IMR-90 (cell line): ENCODE results near the gene TPPP. TPM values are rescaled to one million over a fixed set of nuclear protein-coding genes. Genes with fewer than 3 reads are reported as not detected.

Source experiments
- ATAC-seq: fragments of 200-7000 bp; cut with Tn5 transposase; 2 replicates; pipeline ENCODE4 v1.9.1; 2020; ENCODE audit warnings: low read depth, mild to moderate bottlenecking, moderate library complexity
- BruUV-seq: library from RNA; stranded (reverse); fragments of 400-500 nt; replicated peaks from 2 replicates; lab custom pipeline; 2021; lab: Mats Ljungman, UMichigan
- CTCF ChIA-PET: fragments of 300-600 bp; formaldehyde crosslinking; extraction: SDS; loops from one replicate; lab custom pipeline; 2021; ENCODE audit warnings: antibody characterized with exemption; lab: Yijun Ruan, JAX
- POLR2A ChIA-PET: fragments of 300-600 bp; sonication (Branson Sonifier 250); formaldehyde crosslinking; loops from one replicate; lab custom pipeline; 2022; ENCODE audit warnings: antibody characterized with exemption; ENCODE audit not compliant: unreplicated experiment; lab: Charles Lee
- DNase-seq: peaks from one replicate; pipeline ENCODE4 v3.0.0; 2013
- H2AFZ ChIP-seq: replicated peaks from 2 replicates; pipeline ENCODE3; 2013; ENCODE audit warnings: low read length, mild to moderate bottlenecking; ENCODE audit not compliant: poor library complexity
- H2AK5ac ChIP-seq: 2 replicates; pipeline ENCODE4 v1.6.1; 2013; ENCODE audit warnings: low read depth, low read length, inconsistent platforms
- H2AK9ac ChIP-seq: replicated peaks from 2 replicates; pipeline ENCODE3; 2013; ENCODE audit warnings: mild to moderate bottlenecking, low read depth, low read length, moderate library complexity; ENCODE audit not compliant: poor library complexity
- H2BK120ac ChIP-seq: 2 replicates; pipeline ENCODE4 v1.6.1; 2013; ENCODE audit warnings: low read depth, low read length, inconsistent platforms
- H2BK15ac ChIP-seq: 3 replicates; pipeline ENCODE4 v1.6.1; 2013; ENCODE audit warnings: low read depth, low read length, inconsistent platforms
- H2BK20ac ChIP-seq: 2 replicates; pipeline ENCODE4 v1.6.1; 2013; ENCODE audit warnings: low read depth, mild to moderate bottlenecking, inconsistent platforms, low read length, moderate library complexity
- H2BK5ac ChIP-seq: 2 replicates; pipeline ENCODE4 v1.6.1; 2013; ENCODE audit warnings: mild to moderate bottlenecking, low read depth, low read length, inconsistent platforms; ENCODE audit not compliant: poor library complexity, severe bottlenecking
- H3K14ac ChIP-seq: replicated peaks from 2 replicates; pipeline ENCODE4 v1.6.1; 2013; ENCODE audit warnings: low read depth, low read length, inconsistent platforms
- H3K18ac ChIP-seq: 2 replicates; pipeline ENCODE4 v1.6.1; 2013; ENCODE audit warnings: low read depth, low read length, control low read depth
- H3K23ac ChIP-seq: 2 replicates; pipeline ENCODE4 v1.6.1; 2013; ENCODE audit warnings: low read depth, low read length, inconsistent platforms
- H3K27ac ChIP-seq: 2 replicates; pipeline ENCODE4 v1.5.1; 2013; ENCODE audit warnings: mild to moderate bottlenecking, control low read depth, low read length; ENCODE audit not compliant: insufficient read depth
- H3K27me3 ChIP-seq: 2 replicates; pipeline ENCODE4 v1.6.1; 2013; ENCODE audit warnings: low read length; ENCODE audit not compliant: control insufficient read depth, insufficient read depth
- H3K36me3 ChIP-seq: 2 replicates; pipeline ENCODE4 v1.6.1; 2013; ENCODE audit warnings: low read length, mixed read lengths; ENCODE audit not compliant: control insufficient read depth, insufficient read depth
- H3K4ac ChIP-seq: 2 replicates; pipeline ENCODE4 v1.6.1; 2013; ENCODE audit warnings: low read depth, low read length, inconsistent platforms
- H3K4me1 ChIP-seq: 2 replicates; pipeline ENCODE4 v1.6.1; 2013; ENCODE audit warnings: low read length, mixed read lengths; ENCODE audit not compliant: control insufficient read depth, insufficient read depth
- H3K4me2 ChIP-seq: 2 replicates; pipeline ENCODE4 v1.6.1; 2013; ENCODE audit warnings: low read depth, mild to moderate bottlenecking, control low read depth, low read length, moderate library complexity
- H3K4me3 ChIP-seq: 2 replicates; pipeline ENCODE4 v1.5.1; 2013; ENCODE audit warnings: low read depth, mild to moderate bottlenecking, control low read depth, low read length, moderate library complexity; ENCODE audit not compliant: insufficient read depth
- H3K56ac ChIP-seq: 2 replicates; pipeline ENCODE4 v1.6.1; 2013; ENCODE audit warnings: low read length, inconsistent platforms; ENCODE audit not compliant: insufficient read depth; ENCODE audit errors: extremely low read depth
- H3K79me1 ChIP-seq, 2 experiments: 2 replicates each; pipeline ENCODE4 v1.6.1; 2013; ENCODE audit warnings: low read length in 2 of 2, inconsistent platforms in 1 of 2, low read depth in 1 of 2
- H3K9ac ChIP-seq: 2 replicates; pipeline ENCODE4 v1.6.1; 2013; ENCODE audit warnings: low read depth, low read length, control low read depth
- H3K9me1 ChIP-seq: 2 replicates; pipeline ENCODE4 v1.6.1; 2013; ENCODE audit warnings: low read length, inconsistent platforms; ENCODE audit not compliant: insufficient read depth
- H3K9me3 ChIP-seq: 2 replicates; pipeline ENCODE4 v1.6.1; 2013; ENCODE audit warnings: low read length; ENCODE audit not compliant: control insufficient read depth, insufficient read depth
- H4K20me1 ChIP-seq: 2 replicates; pipeline ENCODE4 v1.6.1; 2013; ENCODE audit warnings: low read length, inconsistent platforms; ENCODE audit not compliant: insufficient read depth
- H4K5ac ChIP-seq: 2 replicates; pipeline ENCODE4 v1.6.1; 2013; ENCODE audit warnings: mild to moderate bottlenecking, low read depth, low read length, control low read depth
- H4K8ac ChIP-seq, 2 experiments: 2 replicates each; pipeline ENCODE4 v1.6.1; 2013; ENCODE audit warnings: low read depth in 2 of 2, low read length in 2 of 2, control low read depth in 1 of 2, inconsistent platforms in 1 of 2
- H4K91ac ChIP-seq: 2 replicates; pipeline ENCODE4 v1.6.1; 2013; ENCODE audit warnings: low read depth, low read length, inconsistent platforms; ENCODE audit not compliant: insufficient read depth
- BHLHE40 ChIP-seq: fragments of 150-350 bp; IDR thresholded peaks from 2 replicates; pipeline ENCODE4 v1.6.1; 2016; ENCODE audit warnings: mild to moderate bottlenecking, low read depth, low read length
- CEBPB ChIP-seq: IDR thresholded peaks from 2 replicates; pipeline ENCODE4 v1.6.1; 2012; ENCODE audit warnings: low read depth, low read length, improper control_type of control experiment
- CHD1 ChIP-seq: IDR thresholded peaks from 2 replicates; pipeline ENCODE4 v1.6.1; 2012; ENCODE audit warnings: low read depth, low read length, improper control_type of control experiment
- CTCF ChIP-seq: conservative IDR thresholded peaks from 2 replicates; pipeline ENCODE4 v1.5.1; 2012; ENCODE audit warnings: mild to moderate bottlenecking, low read depth, low read length, improper control_type of control experiment
- ELK1 ChIP-seq: fragments of 150-350 bp; IDR thresholded peaks from 2 replicates; pipeline ENCODE4 v1.6.1; 2016; ENCODE audit warnings: low read depth, mild to moderate bottlenecking, low read length, moderate library complexity, borderline replicate concordance
- MAFK ChIP-seq: IDR thresholded peaks from 2 replicates; pipeline ENCODE4 v1.6.1; 2012; ENCODE audit warnings: low read depth, low read length, improper control_type of control experiment
- MAZ ChIP-seq: IDR thresholded peaks from 2 replicates; pipeline ENCODE4 v1.6.1; 2012; ENCODE audit warnings: low read depth, mild to moderate bottlenecking, low read length, improper control_type of control experiment, moderate library complexity, borderline replicate concordance
- MXI1 ChIP-seq: IDR thresholded peaks from 2 replicates; pipeline ENCODE4 v1.6.1; 2012; ENCODE audit warnings: low read depth, mild to moderate bottlenecking, low read length, moderate library complexity, borderline replicate concordance
- POLR2A ChIP-seq: IDR thresholded peaks from 2 replicates; pipeline ENCODE4 v1.6.1; 2012; ENCODE audit warnings: mild to moderate bottlenecking, low read depth, low read length
- RAD21 ChIP-seq: IDR thresholded peaks from 2 replicates; pipeline ENCODE4 v1.6.1; 2012; ENCODE audit warnings: low read length, improper control_type of control experiment
- RCOR1 ChIP-seq: IDR thresholded peaks from 2 replicates; pipeline ENCODE4 v1.6.1; 2012; ENCODE audit warnings: mild to moderate bottlenecking, low read length, improper control_type of control experiment; ENCODE audit not compliant: insufficient replicate concordance
- USF2 ChIP-seq: fragments of 150-350 bp; IDR thresholded peaks from 2 replicates; pipeline ENCODE4 v1.6.1; 2017; ENCODE audit warnings: mild to moderate bottlenecking, antibody characterized with exemption, low read length, low read depth
- WGBS, 2 experiments: methylation state at CpG; one replicate each; pipeline versions ENCODE4 v1.1.5 to v1.1.7; 2013; ENCODE audit warnings: missing lambda C conversion rate in 2 of 2; ENCODE audit not compliant: insufficient read length in 1 of 2; ENCODE audit errors: extremely low coverage in 2 of 2; 5-methylcytosine and 5-hydroxymethylcytosine counted together
- dilution Hi-C: fragments of 300-500 bp; cut with HindIII; formaldehyde crosslinking; loops from one replicate; pipeline ENCODE4 v1.14.3; 2018; ENCODE audit warnings: low sequenced_read_pairs; ENCODE audit not compliant: unreplicated experiment
- in situ Hi-C: fragments of 300-500 bp; cut with MboI; formaldehyde crosslinking; loops from 3 replicates; pipeline ENCODE4 v1.14.3; 2019; ENCODE audit warnings: low sequenced_read_pairs, inconsistent platforms, mixed read lengths
- intact Hi-C: fragments of 100-400 bp; cut with micrococcal nuclease; formaldehyde crosslinking; loops from 2 replicates; pipeline ENCODE4 v1.10.0; 2022
- polyA plus RNA-seq, 3 experiments: library from polyadenylated mRNA; depleted of rRNA; stranded (reverse); fragments of >200 nt; gene quantifications; 2 replicates each; pipeline ENCODE4 v1.2.3, GENCODE V29; 2012; ENCODE audit warnings: low replicate concordance in 1 of 3
- total RNA-seq: library from RNA; depleted of rRNA; stranded (reverse); fragments of >200 nt; gene quantifications from 2 replicates; pipeline ENCODE4 v1.2.3, GENCODE V29; 2012

The TPPP gene
- total and polyA plus RNA-seq, 2 of the 4 experiments (the other 2 are of a cell fraction), result under 0.01 to 0.07 TPM

- H3K27me3 ChIP-seq, result no peaks in the 10 kb centered on the region
Observed at GRCh38 chr5:638501-639252, 54.5 kb downstream of the TPPP start.

More at GRCh38 chr5:638501-639252, 54.5 kb downstream of the TPPP start:
- 90% methylated on average over 18 of the region's 29 CpGs; no CpG with 5 or more reads in 1 of the 2 experiments for WGBS, 2 experiments
- no peak overlapping the region for H3K4me2 ChIP-seq
- no peak overlapping the region for H3K9ac ChIP-seq
- no peak overlapping the region for H4K8ac ChIP-seq
- H2BK5ac ChIP-seq, result no peak overlapping the region
- no peak overlapping the region for H3K4me3 ChIP-seq
- no peaks in the 10 kb centered on the region for H3K4me1 ChIP-seq
- CTCF ChIA-PET, result no interaction called here
- no peak overlapping the region for H2BK15ac ChIP-seq
- H2BK20ac ChIP-seq, result no peak overlapping the region
- no peak overlapping the region for H3K56ac ChIP-seq
- no peak for DNase-seq
- H4K91ac ChIP-seq, result no peak overlapping the region
- H3K9me3 ChIP-seq, result no peaks in the 10 kb centered on the region; the same call in 1 of the 2 replicates
- intact Hi-C loops (no loop called here), dilution Hi-C loops (no loop called here), in situ Hi-C loops (no loop called here)
- no peak for ATAC-seq
- no peak for TF ChIP-seq MAZ
- no peak for TF ChIP-seq CHD1
- no peak for TF ChIP-seq CTCF
- no peak for TF ChIP-seq ELK1
- TF ChIP-seq RAD21, result no peak
- no peak for TF ChIP-seq USF2
- TF ChIP-seq CEBPB, result no peak
- no peak for TF ChIP-seq BHLHE40
- TF ChIP-seq POLR2A, result no peak
- TF ChIP-seq RCOR1, result no peak
- no peak for TF ChIP-seq MXI1
- TF ChIP-seq MAFK, result no peak
- H4K20me1 ChIP-seq, result no peaks in the 10 kb centered on the region
- no peaks in the 10 kb centered on the region for H3K79me1 ChIP-seq
- BruUV-seq, result no TSS peak
- no peak overlapping the region for H2AFZ ChIP-seq
- no peak overlapping the region for H2BK120ac ChIP-seq
- no peak overlapping the region for H2AK9ac ChIP-seq
- peaks cover 22% of the 10 kb centered on the region for H3K36me3 ChIP-seq
- H3K18ac ChIP-seq, result no peak overlapping the region
- H3K9me1 ChIP-seq, result no peaks in the 10 kb centered on the region
- POLR2A ChIA-PET, result no interaction called here
- no peak overlapping the region for H3K23ac ChIP-seq
- no peak overlapping the region for H3K4ac ChIP-seq
- H2AK5ac ChIP-seq, result no peak overlapping the region
- H3K14ac ChIP-seq, result no peak overlapping the region
- no peak overlapping the region for H4K5ac ChIP-seq
- no peak overlapping the region for H3K27ac ChIP-seq
